OCI-LY3 (cell line): Measurements from ENCODE around the gene FCMR.

Experiments used
- EZH2phosphoT487 ChIP-seq: fragments of 200-600 bp; shearing (Covaris generic); IDR thresholded peaks from 2 replicates; pipeline ENCODE4 v1.6.1; 2018; ENCODE audit warnings: antibody characterized with exemption, mixed run types, low read depth
- TF ChIP-seq, protein P1 (sequence below): fragments of 200-600, 300-600 bp; sonication (generic); IDR thresholded peaks from 2 replicates; pipeline ENCODE4 v1.5.1; 2014; ENCODE audit warnings: antibody characterized with exemption, low read length, low read depth

DNA sequence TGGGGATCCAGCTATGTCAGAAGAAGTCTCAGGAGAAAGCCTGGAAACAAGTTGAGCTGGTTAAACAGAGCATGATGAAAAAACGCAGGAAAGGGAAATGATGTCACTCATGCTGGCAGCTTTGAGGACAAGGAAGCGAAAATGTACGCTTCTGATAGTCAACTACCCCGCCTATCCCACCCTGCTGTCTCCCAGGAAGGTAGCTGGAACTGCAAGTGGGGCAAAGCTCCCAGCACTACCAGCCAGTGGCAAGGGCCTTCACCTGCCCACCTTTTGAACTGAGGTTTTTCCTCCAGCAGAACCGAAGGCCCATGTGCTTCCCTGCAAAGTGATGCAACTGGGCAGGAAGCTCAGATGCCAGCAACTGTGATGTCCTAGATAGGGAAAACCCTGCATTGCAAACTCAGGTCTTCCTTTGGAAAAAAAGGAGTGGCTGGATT lies 62.6 kb downstream of the FCMR start:
- TF ChIP-seq, protein P1, sequence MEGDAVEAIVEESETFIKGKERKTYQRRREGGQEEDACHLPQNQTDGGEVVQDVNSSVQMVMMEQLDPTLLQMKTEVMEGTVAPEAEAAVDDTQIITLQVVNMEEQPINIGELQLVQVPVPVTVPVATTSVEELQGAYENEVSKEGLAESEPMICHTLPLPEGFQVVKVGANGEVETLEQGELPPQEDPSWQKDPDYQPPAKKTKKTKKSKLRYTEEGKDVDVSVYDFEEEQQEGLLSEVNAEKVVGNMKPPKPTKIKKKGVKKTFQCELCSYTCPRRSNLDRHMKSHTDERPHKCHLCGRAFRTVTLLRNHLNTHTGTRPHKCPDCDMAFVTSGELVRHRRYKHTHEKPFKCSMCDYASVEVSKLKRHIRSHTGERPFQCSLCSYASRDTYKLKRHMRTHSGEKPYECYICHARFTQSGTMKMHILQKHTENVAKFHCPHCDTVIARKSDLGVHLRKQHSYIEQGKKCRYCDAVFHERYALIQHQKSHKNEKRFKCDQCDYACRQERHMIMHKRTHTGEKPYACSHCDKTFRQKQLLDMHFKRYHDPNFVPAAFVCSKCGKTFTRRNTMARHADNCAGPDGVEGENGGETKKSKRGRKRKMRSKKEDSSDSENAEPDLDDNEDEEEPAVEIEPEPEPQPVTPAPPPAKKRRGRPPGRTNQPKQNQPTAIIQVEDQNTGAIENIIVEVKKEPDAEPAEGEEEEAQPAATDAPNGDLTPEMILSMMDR, result no peak
- TF ChIP-seq EZH2phosphoT487, result no peak
